Endothelial cell (in vitro differentiated cells): ENCODE results near the gene IPO13. TPM values are rescaled to one million over a fixed set of nuclear protein-coding genes. Genes with fewer than 3 reads are reported as not detected.

Source experiments
- DNase-seq: peaks from one replicate; pipeline ENCODE4 v3.0.0; 2021; ENCODE audit warnings: low spot score
- H3K27ac Mint-ChIP-seq: one replicate; pipeline ENCODE4 v1.8.0; 2021; ENCODE audit warnings: mixed read lengths, inconsistent platforms; ENCODE audit not compliant: unreplicated experiment
- H3K27me3 Mint-ChIP-seq: one replicate; pipeline ENCODE4 v1.8.0; 2021; ENCODE audit warnings: mild to moderate bottlenecking, moderate library complexity, mixed read lengths, inconsistent platforms; ENCODE audit not compliant: unreplicated experiment
- H3K36me3 Mint-ChIP-seq: one replicate; pipeline ENCODE4 v1.8.0; 2021; ENCODE audit warnings: mild to moderate bottlenecking, low read depth, mixed read lengths, inconsistent platforms; ENCODE audit not compliant: unreplicated experiment
- H3K4me1 Mint-ChIP-seq: one replicate; pipeline ENCODE4 v1.8.0; 2021; ENCODE audit warnings: mild to moderate bottlenecking, mixed read lengths, inconsistent platforms; ENCODE audit not compliant: unreplicated experiment
- H3K4me3 Mint-ChIP-seq: one replicate; pipeline ENCODE4 v1.8.0; 2021; ENCODE audit warnings: mild to moderate bottlenecking, mixed read lengths, inconsistent platforms; ENCODE audit not compliant: unreplicated experiment
- H3K9me3 Mint-ChIP-seq: one replicate; pipeline ENCODE4 v1.8.0; 2021; ENCODE audit warnings: mixed read lengths, inconsistent platforms; ENCODE audit not compliant: unreplicated experiment
- total RNA-seq: library from RNA; stranded (reverse); fragmentation: NEBNext Ultra II Directional; extraction: Animal tissue kit (Norgen Biotek cat#: 25700); gene quantifications from one replicate; pipeline ENCODE4 v1.2.1, GENCODE V29; 2021; ENCODE audit not compliant: unreplicated experiment
- TF ChIP-seq, protein P1 (sequence below): fragments of 200-600 bp; sonication (generic); IDR thresholded peaks from one replicate; pipeline ENCODE4 v1.5.0; 2021; ENCODE audit warnings: antibody characterized with exemption; ENCODE audit not compliant: unreplicated experiment

IPO13 gene
- total RNA-seq, 1 donor from 2014 or later = 31.5 TPM

DNA sequence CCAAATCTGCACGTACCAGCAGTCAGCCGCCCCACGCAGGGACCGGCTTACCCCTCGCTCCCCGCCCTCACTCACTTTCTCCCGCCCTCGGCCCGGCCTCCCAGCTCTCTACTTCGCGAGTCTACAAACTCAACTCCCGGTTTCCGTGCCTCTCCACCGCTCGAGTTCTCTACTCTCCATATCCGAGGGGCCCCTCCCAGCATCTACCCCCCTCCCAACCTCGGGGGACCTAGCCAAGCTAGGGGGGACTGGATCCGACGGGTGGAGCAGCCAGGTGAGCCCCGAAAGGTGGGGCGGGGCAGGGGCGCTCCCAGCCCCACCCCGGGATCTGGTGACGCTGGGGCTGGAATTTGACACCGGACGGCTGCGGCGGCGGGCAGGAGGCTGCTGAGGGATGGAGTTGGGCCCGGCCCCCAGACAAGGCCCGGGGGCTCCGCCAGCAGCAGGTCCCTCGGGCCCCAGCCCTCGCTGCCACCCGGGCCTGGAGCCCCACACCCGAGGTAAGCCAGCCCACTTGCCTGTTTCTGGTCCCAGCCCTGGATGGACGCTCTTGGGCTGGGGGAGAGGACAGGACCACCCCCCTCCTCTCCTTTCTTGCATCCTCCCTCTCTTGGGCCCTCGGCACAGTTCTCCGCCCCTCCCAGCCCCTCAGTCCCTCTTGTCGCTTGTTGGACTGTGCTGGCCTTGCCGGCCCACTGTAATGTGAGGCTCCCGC, 13.2 kb upstream of the IPO13 start, which contains the start of gene ARTN:
ARTN (plus strand) TSS at position 416 of the 715 bp plus-strand sequence. CDS start 1,856 bp downstream, outside the sequence.
- no peak within 1 kb of the TSS for H3K27ac Mint-ChIP-seq

GRCh38 chr1:43934101-43934985, 12.4 kb upstream of the IPO13 start:
- TF ChIP-seq, protein P1, sequence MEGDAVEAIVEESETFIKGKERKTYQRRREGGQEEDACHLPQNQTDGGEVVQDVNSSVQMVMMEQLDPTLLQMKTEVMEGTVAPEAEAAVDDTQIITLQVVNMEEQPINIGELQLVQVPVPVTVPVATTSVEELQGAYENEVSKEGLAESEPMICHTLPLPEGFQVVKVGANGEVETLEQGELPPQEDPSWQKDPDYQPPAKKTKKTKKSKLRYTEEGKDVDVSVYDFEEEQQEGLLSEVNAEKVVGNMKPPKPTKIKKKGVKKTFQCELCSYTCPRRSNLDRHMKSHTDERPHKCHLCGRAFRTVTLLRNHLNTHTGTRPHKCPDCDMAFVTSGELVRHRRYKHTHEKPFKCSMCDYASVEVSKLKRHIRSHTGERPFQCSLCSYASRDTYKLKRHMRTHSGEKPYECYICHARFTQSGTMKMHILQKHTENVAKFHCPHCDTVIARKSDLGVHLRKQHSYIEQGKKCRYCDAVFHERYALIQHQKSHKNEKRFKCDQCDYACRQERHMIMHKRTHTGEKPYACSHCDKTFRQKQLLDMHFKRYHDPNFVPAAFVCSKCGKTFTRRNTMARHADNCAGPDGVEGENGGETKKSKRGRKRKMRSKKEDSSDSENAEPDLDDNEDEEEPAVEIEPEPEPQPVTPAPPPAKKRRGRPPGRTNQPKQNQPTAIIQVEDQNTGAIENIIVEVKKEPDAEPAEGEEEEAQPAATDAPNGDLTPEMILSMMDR = peak; percentile 85
- peak; percentile 75 for DNase-seq
- Mint-ChIP-seq H3K27ac (no peak overlapping the region), H3K4me3 (no peak overlapping the region), H3K4me1 (peaks cover 4% of the 10 kb centered on the region), H3K27me3 (peaks cover 12% of the 10 kb centered on the region), H3K9me3 (no peaks in the 10 kb centered on the region), H3K36me3 (peaks cover 7% of the 10 kb centered on the region)

More for the DNA sequence above, 13.2 kb upstream of the IPO13 start, which contains the start of gene ARTN:
- Mint-ChIP-seq H3K9me3 (no peaks in the 10 kb centered on the region), H3K4me3 (peak within 1 kb of the TSS; percentile 62), H3K4me1 (peaks cover 4% of the 10 kb centered on the region), H3K27me3 (peaks cover 12% of the 10 kb centered on the region), H3K36me3 (peaks cover 7% of the 10 kb centered on the region)
- TF ChIP-seq, protein P1 = no peak
- peak; percentile 30 for DNase-seq

DNA sequence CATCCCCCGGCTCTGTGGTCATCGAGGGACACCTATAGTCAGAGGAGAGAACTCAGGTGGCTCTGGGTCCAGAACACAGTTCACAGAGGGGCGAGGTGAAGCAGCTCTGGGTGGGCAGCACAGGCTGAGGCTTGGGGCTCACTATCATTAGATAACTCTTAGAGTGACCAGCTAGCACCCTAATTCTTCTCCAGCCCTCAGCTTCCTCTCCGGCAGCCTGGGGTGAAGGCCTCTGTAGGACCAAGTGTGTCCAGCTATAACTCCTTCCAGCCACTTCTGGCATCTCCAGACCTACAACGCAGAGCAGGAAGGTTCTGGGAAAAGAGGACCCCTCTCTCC, 11.8 kb upstream of the IPO13 start:
- H3K27ac Mint-ChIP-seq = no peak overlapping the region
- TF ChIP-seq, protein P1 = no peak
- no peaks in the 10 kb centered on the region for H3K9me3 Mint-ChIP-seq

GRCh38 chr1:43935711-43936427, 10.9 kb upstream of the IPO13 start:
- Mint-ChIP-seq H3K27me3 (peaks cover 15% of the 10 kb centered on the region), H3K36me3 (peaks cover 7% of the 10 kb centered on the region), H3K9me3 (no peaks in the 10 kb centered on the region), H3K27ac (no peak overlapping the region), H3K4me3 (no peak overlapping the region), H3K4me1 (peaks cover 11% of the 10 kb centered on the region)
- TF ChIP-seq, protein P1 = no peak
- DNase-seq = no peak

More for the DNA sequence above, 11.8 kb upstream of the IPO13 start:
- Mint-ChIP-seq H3K4me3 (no peak overlapping the region), H3K4me1 (peaks cover 9% of the 10 kb centered on the region), H3K36me3 (peaks cover 7% of the 10 kb centered on the region), H3K27me3 (peaks cover 15% of the 10 kb centered on the region)
- no peak for DNase-seq
